Stimulated activated CD8-positive, alpha-beta memory T cell treated with anti-CD3 and anti-CD28 coated beads, Interleukin-2, amount 100 ng/mL, for 1 hour (primary cell): ENCODE data around the gene AIFM2.
A peak's percentile ranks its signal among the peaks of the same experiment; 100 is the strongest.

Experiments
- DNase-seq, 2 donors: peaks; one replicate each; pipeline ENCODE4 v3.0.0-alpha.2; 2020; ENCODE audit warnings: low read depth in 2 of 2

The AIFM2 gene

GRCh38 chr10:70146489-70147258 lies 14.0 kb upstream of the AIFM2 start, which contains the start of gene TYSND1:
Gene TYSND1 (minus strand): TSS chr10:70146700. CDS start chr10:70146586, 114 bp downstream.
- DNase-seq = peak; percentile 76 to 87

- DNase-seq = peak; percentile 42 to 46
Measured at GRCh38 chr10:70145666-70146488, 13.3 kb upstream of the AIFM2 start.

GRCh38 chr10:70145166-70145665 lies 12.6 kb upstream of the AIFM2 start:
- no peak for DNase-seq

DNA sequence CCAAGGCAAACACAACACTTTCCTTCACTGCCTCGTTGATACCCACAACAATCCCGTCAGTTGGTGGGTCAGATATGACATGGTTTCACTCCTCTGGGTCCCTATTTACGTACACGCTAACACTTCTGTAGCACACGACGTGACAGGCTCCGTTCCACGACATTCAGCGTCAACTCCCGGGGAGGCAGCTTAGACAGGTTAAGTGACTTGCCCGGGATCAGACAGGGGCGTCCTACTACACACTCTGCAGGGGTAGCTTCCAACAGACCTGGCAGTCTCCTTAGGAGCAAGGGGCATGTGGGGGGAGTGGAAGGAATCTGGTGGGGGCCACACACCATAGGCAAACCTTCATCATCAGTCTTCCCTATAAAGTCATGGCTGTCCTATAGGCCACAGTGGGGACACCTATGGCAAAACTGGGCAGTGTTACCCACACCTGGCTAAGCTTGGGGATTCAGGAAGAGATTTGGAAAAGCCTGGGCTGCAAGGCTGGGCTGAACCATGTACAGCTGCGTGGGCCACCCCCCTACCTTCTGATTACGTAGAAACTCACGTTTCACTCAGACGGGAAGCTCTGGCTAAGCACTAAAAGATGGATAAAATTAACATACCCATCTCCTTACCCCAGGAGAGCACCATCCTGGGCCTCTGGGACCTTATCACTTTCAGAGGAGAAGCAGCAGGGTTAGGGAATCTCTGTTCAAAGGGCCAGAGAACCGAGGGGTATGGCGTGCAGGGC lies 11.9 kb upstream of the AIFM2 start:
- no peak for DNase-seq

- DNase-seq = no peak
Measured at GRCh38 chr10:70142555-70142954, 9.9 kb upstream of the AIFM2 start.

GRCh38 chr10:70140297-70140696 lies 7.7 kb upstream of the AIFM2 start:
- DNase-seq = no peak

GRCh38 chr10:70139997-70140250 lies 7.3 kb upstream of the AIFM2 start:
- DNase-seq = no peak

DNA sequence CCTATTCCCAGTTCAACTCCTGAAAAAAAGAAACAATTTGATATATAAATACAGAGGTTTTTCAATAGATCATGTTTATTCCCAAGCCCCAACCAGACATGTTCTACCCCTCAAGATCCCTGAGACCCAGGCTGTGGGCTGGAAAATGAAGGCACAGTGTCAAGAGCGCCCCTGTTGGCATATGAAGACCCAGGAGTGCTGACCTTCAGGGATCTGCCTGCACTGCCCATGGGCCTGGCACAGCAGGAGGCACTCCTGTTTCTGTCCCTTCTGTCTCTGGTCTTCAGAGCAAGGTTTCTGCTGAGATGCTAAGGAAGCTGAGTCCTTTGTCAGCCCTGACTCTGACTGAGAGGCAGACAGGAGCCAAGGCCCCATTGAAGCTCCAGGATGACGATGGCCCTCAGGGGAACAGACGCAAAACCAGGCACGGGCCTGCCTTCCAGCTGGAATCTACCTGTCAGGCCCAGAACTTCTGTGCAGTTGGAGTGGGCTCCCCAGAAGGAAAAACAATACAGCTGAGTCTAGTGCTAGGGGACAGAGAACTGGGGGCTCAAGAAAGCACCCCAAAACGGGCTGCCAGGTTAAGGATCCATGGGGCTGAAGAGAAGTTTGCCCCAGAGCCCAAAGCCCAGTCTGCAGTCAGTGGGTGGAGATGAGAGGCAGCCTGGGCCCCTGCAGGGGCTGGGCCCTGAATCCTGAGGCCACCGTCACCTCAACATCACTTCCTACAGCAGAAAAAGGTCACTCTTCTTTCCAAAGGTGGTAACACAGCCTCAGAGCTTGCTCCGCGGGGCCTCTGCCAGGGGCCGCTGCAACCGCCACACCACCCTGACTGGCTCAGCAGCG lies 6.7 kb upstream of the AIFM2 start:
- DNase-seq = no peak

DNA sequence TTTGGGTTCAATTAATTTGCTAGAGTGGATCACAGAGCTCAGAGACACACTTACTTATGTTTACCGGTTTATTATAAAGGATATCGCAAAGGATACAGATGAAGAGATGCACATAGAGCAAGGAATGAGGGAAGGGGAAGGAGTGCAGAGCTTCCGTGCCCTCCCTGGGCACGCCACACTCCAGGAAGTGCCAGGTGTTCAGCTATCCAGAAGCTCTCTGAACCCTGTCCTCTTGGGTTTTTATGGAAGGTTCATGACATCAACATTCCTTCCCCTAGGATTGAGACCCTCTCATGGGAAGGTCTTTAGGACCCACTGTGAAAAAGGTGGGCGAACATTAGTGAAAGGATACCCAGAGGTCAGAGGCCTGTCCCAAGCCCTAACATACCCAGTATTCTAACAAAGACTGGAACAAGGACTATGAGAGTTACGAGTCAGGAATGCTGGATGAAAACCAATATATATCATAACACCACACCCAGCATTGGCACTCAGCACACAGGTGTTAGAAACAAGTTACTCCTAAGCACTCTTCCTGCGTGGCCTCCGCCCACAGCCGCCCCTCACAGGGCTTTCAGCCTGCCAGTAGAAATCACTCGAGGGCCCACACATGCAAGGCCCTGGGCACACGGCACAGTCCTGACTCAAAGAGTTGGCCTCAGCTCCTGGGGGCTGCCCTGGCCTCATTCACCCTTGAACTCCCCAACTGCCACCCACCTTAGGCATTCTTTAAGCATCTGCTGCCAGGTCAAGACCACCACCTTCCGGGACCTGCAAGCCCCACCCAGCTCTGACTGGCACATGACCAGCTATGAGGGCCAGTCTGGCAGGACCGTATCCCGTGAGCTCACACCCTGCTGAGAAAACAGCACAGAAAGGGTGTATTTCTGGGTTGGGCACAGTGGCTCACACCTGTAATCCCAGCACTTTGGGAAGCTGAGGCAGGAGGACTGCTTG lies 5.6 kb upstream of the AIFM2 start:
- no peak for DNase-seq

GRCh38 chr10:70137135-70137534 lies 4.5 kb upstream of the AIFM2 start:
- no peak for DNase-seq

GRCh38 chr10:70135684-70136083 lies 3.1 kb upstream of the AIFM2 start:
- DNase-seq = no peak

DNA sequence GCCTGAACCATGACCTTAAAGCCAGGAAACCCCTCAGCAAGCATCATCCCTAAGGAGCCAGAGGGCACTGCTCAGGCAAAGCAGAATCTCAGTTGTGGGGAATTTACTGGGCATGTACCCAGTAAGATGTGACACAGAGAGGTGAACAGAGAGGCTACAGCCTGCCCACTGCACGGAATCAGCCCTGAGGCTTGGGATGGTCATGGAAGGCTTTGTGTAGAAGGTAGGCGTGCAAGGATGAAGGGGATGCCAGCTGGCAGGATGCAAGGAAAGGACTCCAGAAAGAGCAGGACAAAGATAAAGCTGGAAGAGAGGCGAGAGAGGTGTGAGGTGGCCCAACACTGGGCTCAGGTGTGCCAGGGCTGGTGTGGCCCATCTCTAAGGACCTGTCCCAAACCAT lies 2.4 kb upstream of the AIFM2 start:
- DNase-seq = no peak

DNA sequence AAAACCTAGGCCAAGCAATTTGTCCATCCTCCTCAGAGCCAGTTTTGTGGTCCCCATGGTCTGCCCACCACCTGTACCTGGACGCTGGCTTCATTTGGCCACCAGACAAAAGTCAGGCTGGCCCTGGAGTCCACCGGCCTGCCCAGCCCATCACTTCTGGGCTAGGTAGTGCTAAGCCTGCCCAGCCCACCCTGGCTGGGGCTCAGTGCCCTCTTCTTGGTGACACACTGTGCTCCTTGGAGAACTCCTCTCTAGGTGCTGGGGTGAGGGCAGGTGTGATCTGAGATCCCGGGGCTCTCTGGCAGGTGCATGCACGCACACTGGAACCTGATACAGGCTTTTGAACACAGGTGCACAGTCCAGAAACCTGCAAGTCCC lies 1.1 kb downstream of the AIFM2 start:
- no peak for DNase-seq

DNA sequence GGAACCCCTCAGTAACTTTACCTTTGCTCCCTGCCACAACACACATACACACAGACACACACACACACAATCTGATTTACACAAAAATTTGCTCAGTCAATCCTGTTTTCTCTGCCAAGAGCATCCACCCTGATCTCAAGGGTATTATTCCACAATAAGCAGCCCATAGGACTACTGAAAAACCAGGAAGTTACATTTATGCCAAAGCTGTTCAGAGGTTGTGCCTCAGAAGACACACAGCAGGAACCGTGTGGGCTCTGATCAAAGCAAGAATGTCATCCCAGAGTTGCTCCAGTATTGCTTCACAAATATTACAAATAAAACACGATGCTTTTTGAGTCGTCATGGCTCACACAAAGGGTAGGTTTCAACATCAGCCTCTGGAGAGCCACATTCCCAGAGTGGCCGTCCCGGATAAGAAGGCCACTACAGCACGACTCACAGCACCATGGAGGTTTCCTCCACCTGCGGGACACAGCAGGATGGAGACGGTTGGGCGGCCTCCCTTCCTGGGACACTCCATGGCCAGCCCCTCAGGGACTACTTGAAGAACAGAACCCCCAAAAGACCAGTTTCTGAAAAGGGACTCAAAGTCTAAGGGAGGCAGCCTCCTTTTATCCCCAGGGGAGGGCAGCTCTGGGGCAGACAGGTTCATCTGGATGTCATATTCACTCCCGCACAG lies 1.6 kb downstream of the AIFM2 start:
- no peak for DNase-seq

- no peak for DNase-seq
Measured at GRCh38 chr10:70126700-70127395, 5.8 kb downstream of the AIFM2 start.

DNA sequence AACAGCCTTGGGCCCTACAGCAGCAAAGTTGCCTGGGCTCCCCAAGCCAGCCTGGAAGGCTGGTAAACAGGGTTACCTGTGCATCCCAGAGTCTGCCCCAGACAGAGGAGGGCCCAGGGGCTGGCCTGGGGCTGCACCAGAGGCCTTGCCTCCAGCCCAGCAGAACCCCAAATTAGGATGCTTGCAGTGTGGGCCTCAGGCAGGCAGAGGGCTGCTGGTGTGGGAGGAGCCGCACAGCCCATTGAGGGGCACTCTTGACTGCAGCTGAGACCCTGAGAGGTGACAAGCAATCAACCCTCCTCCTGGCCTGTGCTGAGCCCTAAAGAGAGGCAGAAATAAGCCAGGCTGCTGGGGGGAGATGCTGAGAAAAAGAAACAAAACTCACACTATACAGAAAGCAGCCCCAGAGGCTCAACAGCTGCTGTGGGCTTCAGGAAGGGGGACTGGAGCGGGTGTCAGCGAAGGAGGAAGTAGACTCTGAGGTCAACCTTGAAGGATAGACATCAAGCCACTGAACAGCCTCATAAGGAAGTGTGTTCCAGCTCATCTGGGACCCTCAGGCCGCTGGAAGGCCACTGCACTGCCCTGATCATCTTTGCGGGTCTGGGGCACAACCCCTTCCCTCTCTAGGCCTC lies 6.6 kb downstream of the AIFM2 start:
- DNase-seq = no peak

- no peak for DNase-seq
Measured at GRCh38 chr10:70124918-70125317, 7.7 kb downstream of the AIFM2 start.

DNA sequence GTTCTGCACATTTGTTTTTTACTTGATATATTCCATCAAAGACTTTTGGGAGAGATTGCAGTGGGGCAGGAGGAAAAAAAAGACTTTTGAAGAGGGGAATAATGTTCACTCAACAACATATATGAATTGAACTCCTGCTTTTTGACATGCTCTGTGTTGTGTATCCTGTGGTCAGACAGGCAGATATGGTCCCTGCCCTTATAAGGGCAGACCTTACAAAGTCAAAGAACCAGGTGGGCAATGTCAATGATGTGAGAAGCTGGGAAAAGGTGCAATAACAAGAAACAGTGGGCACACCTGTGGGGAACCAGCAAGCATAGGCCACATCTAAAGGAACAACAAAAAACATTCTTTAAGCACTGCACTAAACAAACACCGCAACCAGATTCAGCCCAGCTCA lies 8.2 kb downstream of the AIFM2 start:
- DNase-seq = no peak

- DNase-seq = no peak
Measured at GRCh38 chr10:70123817-70124216, 8.8 kb downstream of the AIFM2 start.
